Bone marrow (tissue), 2 donors: ENCODE measurements around the gene KIF27.
A peak's percentile ranks its signal among the peaks of the same experiment; 100 is the strongest.
"Not testable (repeated sequence)": the region's sequence is repeated elsewhere in the genome, so short reads cannot be mapped to it uniquely, and the experiment has no call there.

Source experiments
- DNase-seq, 2 donors: peaks; one replicate each; lab custom pipeline; 2025; lab: John Stamatoyannopoulos, UW

The KIF27 gene

GRCh38 chr9:83933790-83934189, 12.6 kb upstream of the KIF27 start:
- no peak for DNase-seq

- no peak for DNase-seq
Measured at GRCh38 chr9:83932851-83933250, 11.6 kb upstream of the KIF27 start.

- DNase-seq, result peak in 1 of 2 donors; percentile 78
Measured at GRCh38 chr9:83932011-83932410, 10.8 kb upstream of the KIF27 start.

GRCh38 chr9:83930881-83931280, 9.6 kb upstream of the KIF27 start:
- DNase-seq, result no peak

GRCh38 chr9:83927591-83927990, 6.4 kb upstream of the KIF27 start:
- no peak for DNase-seq

- DNase-seq, result no peak
Measured at GRCh38 chr9:83920469-83920926, 734 bp downstream of the KIF27 start.

- no peak for DNase-seq
Measured at GRCh38 chr9:83919111-83919510, 2.1 kb downstream of the KIF27 start.

GRCh38 chr9:83912194-83912593, 9.0 kb downstream of the KIF27 start:
- peak in 1 of 2 donors; percentile 4 for DNase-seq

GRCh38 chr9:83906144-83906543, 15.1 kb downstream of the KIF27 start:
- no peak for DNase-seq

- not testable (repeated sequence) for DNase-seq
Measured at GRCh38 chr9:83900615-83901014, 20.6 kb downstream of the KIF27 start.

GRCh38 chr9:83894301-83894700, 26.9 kb downstream of the KIF27 start:
- DNase-seq, result not testable (repeated sequence)

GRCh38 chr9:83886498-83886897, 34.7 kb downstream of the KIF27 start:
- not testable (repeated sequence) for DNase-seq

- DNase-seq, result not testable (repeated sequence)
Measured at GRCh38 chr9:83885559-83886240, 35.5 kb downstream of the KIF27 start.

GRCh38 chr9:83881687-83882408, 39.4 kb downstream of the KIF27 start:
- not testable (repeated sequence) for DNase-seq

GRCh38 chr9:83875559-83875958, 45.7 kb downstream of the KIF27 start:
- DNase-seq, result not testable (repeated sequence)

GRCh38 chr9:83849895-83850294, 71.3 kb downstream of the KIF27 start:
- not testable (repeated sequence) for DNase-seq

- DNase-seq, result not testable (repeated sequence)
Measured at GRCh38 chr9:83837070-83837643, 84.1 kb downstream of the KIF27 start.

GRCh38 chr9:83830426-83831071, 90.7 kb downstream of the KIF27 start:
- DNase-seq, result not testable (repeated sequence)

GRCh38 chr9:83824986-83825623, 96.1 kb downstream of the KIF27 start:
- DNase-seq, result not testable (repeated sequence)

GRCh38 chr9:83817356-83818278, 103.6 kb downstream of the KIF27 start, which contains the start of gene GKAP1:
Gene GKAP1, minus strand, starts transcription at chr9:83817769. Its CDS starts 11,252 bp downstream, at chr9:83806517.
- peak in 1 of 2 donors; percentile 55 for DNase-seq

GRCh38 chr9:83817011-83817355, 104.2 kb downstream of the KIF27 start:
- peak in 1 of 2 donors; percentile 50 for DNase-seq
